Endothelial cell of umbilical vein (primary cell): Measurements from ENCODE around the gene TMPRSS6. TPM values are rescaled to one million over a fixed set of nuclear protein-coding genes. Genes with fewer than 3 reads are reported as not detected.

Source experiments
- BruUV-seq: library from RNA; stranded (reverse); fragments of 400-500 nt; replicated peaks from 2 replicates; lab custom pipeline; 2021; lab: Mats Ljungman, UMichigan
- CTCF ChIA-PET: fragments of 300-600, 350-600 bp; sonication (Branson Sonifier 250); formaldehyde crosslinking; loops from one replicate; lab custom pipeline; 2021; ENCODE audit warnings: antibody characterized with exemption, inconsistent platforms; lab: Charles Lee
- POLR2A ChIA-PET: fragments of 300-600, 350-600 bp; sonication (Branson Sonifier 250); formaldehyde crosslinking; loops from one replicate; lab custom pipeline; 2021; ENCODE audit warnings: antibody characterized with exemption, inconsistent platforms; lab: Charles Lee
- DNase-seq: peaks from one replicate; pipeline ENCODE4 v3.0.0-alpha.2; 2011; ENCODE audit warnings: low read depth, low spot score
- FAIRE-seq: peaks from 2 replicates; lab custom pipeline; 2011; peaks lifted over from hg19 to GRCh38; lab: Jason Lieb, UNC
- H2AFZ ChIP-seq: 2 replicates; pipeline ENCODE4 v1.6.0; 2012; ENCODE audit warnings: low read depth, low read length, control low read depth, inconsistent platforms
- H3K27ac ChIP-seq: 2 replicates; pipeline ENCODE4 v1.5.1; 2011; ENCODE audit warnings: low read depth, mild to moderate bottlenecking, control low read depth, low read length, moderate library complexity; ENCODE audit not compliant: insufficient read depth
- H3K27me3 ChIP-seq, 2 experiments: 2 replicates each; pipeline versions ENCODE4 v1.6.0 to v1.6.1; 2011; ENCODE audit warnings: low read length in 2 of 2, mixed read lengths in 1 of 2; ENCODE audit not compliant: control insufficient read depth in 2 of 2, insufficient read depth in 2 of 2
- H3K36me3 ChIP-seq, 2 experiments: 2 replicates in 1 of 2; 3 replicates in 1 of 2; pipeline ENCODE4 v1.5.1; 2011; ENCODE audit warnings: low read length in 2 of 2, mild to moderate bottlenecking in 1 of 2, moderate library complexity in 1 of 2; ENCODE audit not compliant: control insufficient read depth in 2 of 2, insufficient read depth in 2 of 2; ENCODE audit errors: extremely low read depth in 1 of 2
- H3K4me1 ChIP-seq: 3 replicates; pipeline ENCODE4 v1.5.1; 2011; ENCODE audit warnings: mild to moderate bottlenecking, low read length; ENCODE audit not compliant: control insufficient read depth, insufficient read depth; ENCODE audit errors: extremely low read depth
- H3K4me2 ChIP-seq: 2 replicates; pipeline ENCODE4 v1.6.1; 2011; ENCODE audit warnings: low read length, control low read depth, mixed read lengths; ENCODE audit not compliant: insufficient read depth
- H3K4me3 ChIP-seq, 3 experiments: fragments of 200-600 bp in 1 of 3; sonication (generic), shearing (Covaris generic) in 1 of 3; replicated peaks in 1 of 3; 2 replicates each; pipeline ENCODE4 v1.5.1; 2011 to 2016; ENCODE audit warnings: control low read depth in 3 of 3, low read length in 3 of 3, mild to moderate bottlenecking in 2 of 3, inconsistent platforms in 1 of 3, low read depth in 1 of 3, moderate library complexity in 1 of 3; ENCODE audit not compliant: insufficient read depth in 1 of 3
- H3K79me2 ChIP-seq: 2 replicates; pipeline ENCODE4 v1.6.0; 2012; ENCODE audit warnings: low read length, inconsistent platforms; ENCODE audit not compliant: control insufficient read depth, insufficient read depth
- H3K9ac ChIP-seq: replicated peaks from 2 replicates; pipeline ENCODE3; 2011; ENCODE audit warnings: low read length, control low read depth; ENCODE audit not compliant: insufficient read depth; ENCODE audit errors: extremely low read depth
- H3K9me1 ChIP-seq: replicated peaks from 3 replicates; pipeline ENCODE4 v1.6.0; 2011; ENCODE audit warnings: mild to moderate bottlenecking, low read length; ENCODE audit not compliant: control insufficient read depth, insufficient read depth; ENCODE audit errors: extremely low read depth
- H3K9me3 ChIP-seq: replicated peaks from 2 replicates; pipeline ENCODE4 v1.5.1; 2012; ENCODE audit warnings: low read length, inconsistent platforms; ENCODE audit not compliant: control insufficient read depth, insufficient read depth
- H4K20me1 ChIP-seq: replicated peaks from 2 replicates; pipeline ENCODE3; 2011; ENCODE audit warnings: mild to moderate bottlenecking, low read length; ENCODE audit not compliant: control insufficient read depth, insufficient read depth; ENCODE audit errors: extremely low read depth
- EZH2 ChIP-seq: IDR thresholded peaks from 2 replicates; pipeline ENCODE4 v1.6.1; 2012; ENCODE audit warnings: borderline replicate concordance, low read depth, mild to moderate bottlenecking, moderate library complexity, low read length, inconsistent platforms; ENCODE audit not compliant: severe bottlenecking
- FOS ChIP-seq: IDR thresholded peaks from 2 replicates; pipeline ENCODE4 v1.6.1; 2011; ENCODE audit warnings: mild to moderate bottlenecking, low read length, moderate library complexity, borderline replicate concordance; ENCODE audit not compliant: insufficient read depth
- GATA2 ChIP-seq: IDR thresholded peaks from 2 replicates; pipeline ENCODE4 v1.7.0; 2011; ENCODE audit warnings: low read depth, mild to moderate bottlenecking, moderate library complexity, mixed read lengths, low read length; ENCODE audit not compliant: insufficient read length, insufficient read depth
- JUN ChIP-seq: IDR thresholded peaks from 2 replicates; pipeline ENCODE4 v1.6.1; 2011; ENCODE audit warnings: borderline replicate concordance, low read depth; ENCODE audit not compliant: insufficient read length, insufficient read depth
- MYC ChIP-seq: IDR thresholded peaks from one replicate; pipeline ENCODE4 v1.6.1; 2011; ENCODE audit warnings: mild to moderate bottlenecking, low read depth, low read length
- POLR2A ChIP-seq: IDR thresholded peaks from 2 replicates; pipeline ENCODE4 v1.6.1; 2012; ENCODE audit warnings: low read depth, mild to moderate bottlenecking, control low read depth, low read length
- POLR2AphosphoS5 ChIP-seq: IDR thresholded peaks from 2 replicates; pipeline ENCODE4 v1.6.1; 2012; ENCODE audit warnings: low read depth, mild to moderate bottlenecking, control low read depth, low read length, moderate library complexity; ENCODE audit not compliant: insufficient read depth
- dilution Hi-C: fragments of 300-500 bp; cut with MboI; formaldehyde crosslinking; loops from one replicate; pipeline ENCODE4 v1.15.0; 2019; ENCODE audit warnings: low sequenced_read_pairs; ENCODE audit not compliant: extremely low pct_ligation_motif_present
- intact Hi-C: fragments of 100-400 bp; cut with micrococcal nuclease; formaldehyde crosslinking; loops from one replicate; pipeline ENCODE4 v1.10.0; 2022
- polyA plus RNA-seq, 4 experiments: library from polyadenylated mRNA; depleted of rRNA in 3 of 4; stranded (reverse) in 3 of 4; unstranded in 1 of 4; fragments of >200 nt; gene quantifications; 2 replicates each; pipeline versions ENCODE4 v1.2.1 to v1.2.3, GENCODE V29; 2011 to 2012; ENCODE audit warnings: missing spikeins in 1 of 4
- total RNA-seq: library from RNA; stranded (reverse); gene quantifications from 2 replicates; pipeline ENCODE4 v1.2.3, GENCODE V29; 2021
- TF ChIP-seq, protein P1 (sequence below): IDR thresholded peaks from 2 replicates; pipeline ENCODE4 v1.6.1; 2011; ENCODE audit not compliant: insufficient read depth, insufficient read length
- TF ChIP-seq, protein P2 (sequence below), 2 donors: IDR thresholded peaks; 1 replicate in 1 of 2; 2 replicates in 1 of 2; pipeline ENCODE4 v1.5.1; 2011; ENCODE audit warnings: low read length in 2 of 2, mild to moderate bottlenecking in 2 of 2, moderate library complexity in 2 of 2, control low read depth in 1 of 2, inconsistent platforms in 1 of 2, low read depth in 1 of 2; ENCODE audit not compliant: insufficient read depth in 1 of 2; ENCODE audit errors: extremely low read depth in 1 of 2

TMPRSS6 gene
- total and polyA plus RNA-seq, 2 donors (not counting 3 experiments of a cell fraction or from before 2014, with no cell fraction given) = not detected

DNA sequence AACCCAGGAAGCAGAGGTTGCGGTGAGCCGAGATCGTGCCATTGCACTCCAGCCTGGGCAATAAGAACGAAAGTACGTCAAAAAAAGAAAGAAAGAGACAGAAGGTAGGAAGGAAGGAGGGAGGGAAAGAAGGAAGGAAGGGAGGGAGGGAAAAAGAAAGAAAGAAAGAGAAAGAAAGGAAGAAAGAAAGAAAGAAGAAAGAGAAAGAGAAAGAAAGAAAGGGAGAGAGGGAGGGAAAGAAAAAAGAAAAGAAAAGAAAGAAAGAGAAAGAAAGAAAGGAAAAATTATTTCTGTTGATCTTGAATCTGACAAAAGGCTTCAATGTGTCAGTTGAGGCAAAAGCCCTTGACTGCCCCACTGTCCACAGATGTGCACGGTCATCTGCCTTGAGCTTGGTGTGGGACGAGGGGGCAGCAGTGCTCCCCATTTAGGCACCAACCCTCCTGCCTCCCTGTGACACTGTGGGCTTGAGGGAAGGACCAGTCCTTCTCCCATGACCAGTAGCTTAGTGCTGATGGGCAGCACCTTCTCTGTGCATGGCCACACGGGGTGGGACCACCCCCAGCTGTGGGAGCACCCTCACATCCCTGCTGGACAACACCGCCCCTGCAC is 33.6 kb downstream of the TMPRSS6 start:
- peaks cover 0 to 6% of the 10 kb centered on the region in 2 experiments for H3K27me3 ChIP-seq
- dilution Hi-C loops (no loop called here), intact Hi-C loops (no loop called here)
- H3K9me1 ChIP-seq = no peaks in the 10 kb centered on the region
- H2AFZ ChIP-seq = no peak overlapping the region
- peaks cover 9% of the 10 kb centered on the region for H3K4me1 ChIP-seq
- no peak overlapping the region for H3K27ac ChIP-seq
- H3K9me3 ChIP-seq = no peaks in the 10 kb centered on the region
- FAIRE-seq (no peak), DNase-seq (no peak)
- H3K36me3 ChIP-seq = no peaks in the 10 kb centered on the region
- no peak overlapping the region for H3K4me3 ChIP-seq
- BruUV-seq = no TSS peak
- no peaks in the 10 kb centered on the region for H4K20me1 ChIP-seq
- no peak for TF ChIP-seq GATA2
- TF ChIP-seq EZH2 = no peak
- TF ChIP-seq MYC = no peak
- no peak for TF ChIP-seq FOS
- TF ChIP-seq JUN = no peak
- no peak for TF ChIP-seq POLR2AphosphoS5
- TF ChIP-seq, protein P1, sequence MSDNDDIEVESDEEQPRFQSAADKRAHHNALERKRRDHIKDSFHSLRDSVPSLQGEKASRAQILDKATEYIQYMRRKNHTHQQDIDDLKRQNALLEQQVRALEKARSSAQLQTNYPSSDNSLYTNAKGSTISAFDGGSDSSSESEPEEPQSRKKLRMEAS = no peak
- TF ChIP-seq, protein P2, sequence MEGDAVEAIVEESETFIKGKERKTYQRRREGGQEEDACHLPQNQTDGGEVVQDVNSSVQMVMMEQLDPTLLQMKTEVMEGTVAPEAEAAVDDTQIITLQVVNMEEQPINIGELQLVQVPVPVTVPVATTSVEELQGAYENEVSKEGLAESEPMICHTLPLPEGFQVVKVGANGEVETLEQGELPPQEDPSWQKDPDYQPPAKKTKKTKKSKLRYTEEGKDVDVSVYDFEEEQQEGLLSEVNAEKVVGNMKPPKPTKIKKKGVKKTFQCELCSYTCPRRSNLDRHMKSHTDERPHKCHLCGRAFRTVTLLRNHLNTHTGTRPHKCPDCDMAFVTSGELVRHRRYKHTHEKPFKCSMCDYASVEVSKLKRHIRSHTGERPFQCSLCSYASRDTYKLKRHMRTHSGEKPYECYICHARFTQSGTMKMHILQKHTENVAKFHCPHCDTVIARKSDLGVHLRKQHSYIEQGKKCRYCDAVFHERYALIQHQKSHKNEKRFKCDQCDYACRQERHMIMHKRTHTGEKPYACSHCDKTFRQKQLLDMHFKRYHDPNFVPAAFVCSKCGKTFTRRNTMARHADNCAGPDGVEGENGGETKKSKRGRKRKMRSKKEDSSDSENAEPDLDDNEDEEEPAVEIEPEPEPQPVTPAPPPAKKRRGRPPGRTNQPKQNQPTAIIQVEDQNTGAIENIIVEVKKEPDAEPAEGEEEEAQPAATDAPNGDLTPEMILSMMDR (IDR thresholded peaks at IDR 0.05; ENCODE audit: extremely low read depth in 1 of 2, insufficient read depth in 1 of 2, low read depth in 1 of 2, low read length in 2 of 2) = no peak
- no peak for TF ChIP-seq POLR2A
- H3K4me2 ChIP-seq = no peak overlapping the region
- no peaks in the 10 kb centered on the region for H3K79me2 ChIP-seq
- POLR2A ChIA-PET = no interaction called here
- CTCF ChIA-PET = interaction anchor here (1.0 to 2.5 kb wide), 6 partner anchors 12 to 184 kb away, joined by 3 to 10 read pairs (median 6); no protein-coding TSS in a partner anchor
- H3K9ac ChIP-seq = no peak overlapping the region
